ENCODE data around the gene TMC5.

The TMC5 gene

DNA sequence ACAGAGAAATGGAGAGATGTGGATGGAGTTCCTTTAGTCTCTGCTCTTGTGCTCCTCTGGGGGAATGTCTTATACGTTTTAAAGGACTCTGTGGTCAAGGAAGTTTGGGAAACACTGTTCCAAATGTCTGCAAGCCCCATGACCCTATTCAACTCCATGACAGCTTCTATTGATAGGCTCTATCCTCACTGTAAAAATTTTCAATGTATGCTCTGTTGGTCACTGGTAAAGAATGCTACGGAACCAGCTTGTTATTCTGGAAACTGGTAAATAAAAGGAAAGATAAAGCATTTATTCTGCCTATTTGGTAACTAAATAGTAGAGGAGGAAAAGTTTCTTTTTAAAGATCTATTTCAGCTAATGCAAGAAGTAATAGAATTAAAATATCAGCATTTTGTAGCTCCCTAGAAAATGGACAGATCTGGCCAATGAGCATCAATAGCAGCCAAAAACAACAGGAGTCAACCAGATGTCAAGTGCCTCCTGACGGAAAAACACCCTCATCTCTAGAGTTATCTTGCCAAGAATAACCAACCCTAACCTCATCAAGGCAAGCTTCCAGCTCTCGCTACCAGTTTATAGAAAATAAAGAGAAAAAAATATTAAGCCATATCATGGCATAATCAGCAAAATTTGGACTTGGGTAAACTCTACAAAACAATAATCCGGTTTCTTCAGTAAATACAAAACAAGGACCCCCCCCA lies 88.1 kb downstream of the TMC5 start:
- H3K27ac ChIP-seq, result no peak overlapping the region
- TF ChIP-seq ZFX (IDR thresholded peaks at IDR 0.05; ENCODE audit: borderline replicate concordance), result no peak
- TF ChIP-seq, protein P1, sequence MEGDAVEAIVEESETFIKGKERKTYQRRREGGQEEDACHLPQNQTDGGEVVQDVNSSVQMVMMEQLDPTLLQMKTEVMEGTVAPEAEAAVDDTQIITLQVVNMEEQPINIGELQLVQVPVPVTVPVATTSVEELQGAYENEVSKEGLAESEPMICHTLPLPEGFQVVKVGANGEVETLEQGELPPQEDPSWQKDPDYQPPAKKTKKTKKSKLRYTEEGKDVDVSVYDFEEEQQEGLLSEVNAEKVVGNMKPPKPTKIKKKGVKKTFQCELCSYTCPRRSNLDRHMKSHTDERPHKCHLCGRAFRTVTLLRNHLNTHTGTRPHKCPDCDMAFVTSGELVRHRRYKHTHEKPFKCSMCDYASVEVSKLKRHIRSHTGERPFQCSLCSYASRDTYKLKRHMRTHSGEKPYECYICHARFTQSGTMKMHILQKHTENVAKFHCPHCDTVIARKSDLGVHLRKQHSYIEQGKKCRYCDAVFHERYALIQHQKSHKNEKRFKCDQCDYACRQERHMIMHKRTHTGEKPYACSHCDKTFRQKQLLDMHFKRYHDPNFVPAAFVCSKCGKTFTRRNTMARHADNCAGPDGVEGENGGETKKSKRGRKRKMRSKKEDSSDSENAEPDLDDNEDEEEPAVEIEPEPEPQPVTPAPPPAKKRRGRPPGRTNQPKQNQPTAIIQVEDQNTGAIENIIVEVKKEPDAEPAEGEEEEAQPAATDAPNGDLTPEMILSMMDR (IDR thresholded peaks at IDR 0.05), result no peak

DNA sequence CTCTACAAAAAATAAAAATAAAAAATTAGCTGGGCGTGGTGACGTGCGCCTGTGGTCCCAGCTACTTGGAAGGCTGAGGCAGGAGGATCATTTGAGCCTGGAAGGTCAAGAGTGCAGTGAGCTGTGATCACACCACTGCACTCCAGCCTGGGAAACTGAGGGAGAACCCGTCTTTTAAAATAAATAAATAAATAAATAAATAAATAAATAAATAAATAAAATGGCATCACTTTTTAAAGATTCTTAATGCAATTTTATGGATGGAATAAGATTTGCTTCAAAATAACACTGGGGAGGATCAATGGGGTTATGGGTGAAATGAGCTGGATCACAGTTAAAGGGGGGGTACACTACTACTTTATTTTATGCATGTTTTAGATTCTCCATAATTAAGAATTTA lies 89.3 kb downstream of the TMC5 start:
- no peak overlapping the region for H3K27ac ChIP-seq
- TF ChIP-seq ZFX (IDR thresholded peaks at IDR 0.05; ENCODE audit: borderline replicate concordance), result no peak
- TF ChIP-seq, protein P1 (IDR thresholded peaks at IDR 0.05), result no peak

DNA sequence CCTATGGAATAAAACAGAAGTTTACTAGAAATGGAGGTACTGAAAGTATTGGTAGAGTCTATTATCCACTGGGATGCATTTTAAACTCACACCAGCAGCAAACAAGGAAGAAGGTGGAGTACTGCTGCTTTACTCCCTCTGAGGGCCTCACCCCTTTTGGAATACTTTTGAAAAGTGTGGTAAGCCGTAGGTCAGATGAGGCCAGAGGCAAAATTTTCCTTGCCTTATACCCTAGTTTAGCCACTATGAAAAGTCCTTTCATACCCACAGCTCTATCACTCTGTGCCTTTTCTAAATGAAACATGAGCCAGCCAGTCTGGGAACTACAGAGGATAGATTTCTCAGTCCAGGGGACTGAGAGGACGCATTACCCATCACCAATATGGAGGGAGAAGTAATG lies 90.2 kb downstream of the TMC5 start:
- no peak for TF ChIP-seq ZFX (IDR thresholded peaks at IDR 0.05; ENCODE audit: borderline replicate concordance)
- TF ChIP-seq, protein P1 (IDR thresholded peaks at IDR 0.05), result no peak
- no peak overlapping the region for H3K27ac ChIP-seq

DNA sequence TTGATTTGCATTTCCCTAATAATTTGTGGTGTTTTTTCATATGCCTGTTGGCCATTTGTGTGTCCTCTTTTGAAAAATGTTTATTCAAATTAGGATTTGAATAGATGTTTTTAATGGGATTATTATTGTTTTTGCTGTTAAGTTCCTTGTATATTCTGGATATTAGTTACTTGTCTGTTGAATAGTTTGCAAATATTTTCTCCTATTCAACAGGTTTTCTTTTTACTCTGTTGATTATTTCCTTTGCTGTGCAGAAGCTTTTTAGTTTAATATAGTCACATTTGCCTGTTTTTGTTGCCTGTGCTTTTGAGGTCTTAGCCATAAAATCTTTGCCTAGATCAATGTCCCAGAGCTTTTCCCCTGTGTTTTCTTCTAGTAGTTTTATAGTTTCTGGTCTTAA lies 94.6 kb downstream of the TMC5 start:
- TF ChIP-seq, protein P1 (IDR thresholded peaks at IDR 0.05), result no peak
- TF ChIP-seq ZFX (IDR thresholded peaks at IDR 0.05; ENCODE audit: borderline replicate concordance), result no peak
- H3K27ac ChIP-seq, result no peak overlapping the region

DNA sequence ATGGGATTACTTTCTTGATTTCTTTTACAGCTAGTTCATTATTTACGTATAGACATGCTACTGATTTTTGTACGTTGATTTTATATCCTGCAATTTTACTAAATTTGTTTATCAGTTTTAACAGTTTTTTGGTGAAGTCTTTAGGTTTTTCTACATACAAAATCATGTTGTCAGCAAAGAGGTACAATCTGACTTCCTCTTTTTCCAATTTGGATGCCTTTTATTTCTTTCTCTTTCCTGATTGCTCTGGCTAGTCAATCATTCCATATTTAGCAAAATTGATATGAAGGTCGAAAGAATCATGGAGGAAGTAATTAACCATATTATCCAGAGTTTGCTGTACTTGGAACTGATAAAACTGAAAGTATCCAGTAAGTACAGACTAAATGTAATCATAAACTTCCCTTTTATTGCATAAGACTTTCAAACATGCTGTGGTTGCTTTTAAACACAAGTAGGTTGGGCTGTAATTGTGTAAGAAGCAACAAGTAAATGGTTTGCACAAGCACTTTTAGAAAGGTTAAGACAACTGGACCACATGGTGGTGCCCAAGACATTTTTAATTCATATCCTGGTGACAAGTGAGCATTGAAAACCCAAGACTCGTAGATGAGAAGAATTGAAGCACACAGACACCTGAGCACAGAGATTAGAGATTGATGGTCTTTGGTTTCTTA lies 95.8 kb downstream of the TMC5 start:
- H3K27ac ChIP-seq, result no peak overlapping the region
- no peak for TF ChIP-seq ZFX (IDR thresholded peaks at IDR 0.05; ENCODE audit: borderline replicate concordance)
- TF ChIP-seq, protein P1 (IDR thresholded peaks at IDR 0.05), result no peak

DNA sequence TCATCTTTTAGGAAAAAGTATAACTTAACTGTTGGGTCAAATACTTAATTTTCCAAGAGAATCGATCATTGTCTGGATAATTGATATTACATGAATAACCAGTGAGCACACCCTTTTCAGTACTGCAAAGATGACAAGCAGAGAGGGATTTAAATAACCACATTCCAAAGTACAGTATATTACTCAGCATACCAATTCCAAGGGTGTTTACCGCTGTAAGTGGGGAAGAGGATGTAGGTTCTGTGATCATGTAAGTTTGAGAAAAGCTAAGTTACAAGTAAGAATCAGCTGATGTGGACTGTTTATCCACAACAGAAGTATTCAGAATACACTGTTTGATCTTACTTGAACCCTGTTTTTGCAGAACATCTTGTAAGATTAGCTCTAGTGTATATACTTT lies 98.1 kb downstream of the TMC5 start:
- no peak overlapping the region for H3K27ac ChIP-seq
- no peak for TF ChIP-seq ZFX (IDR thresholded peaks at IDR 0.05; ENCODE audit: borderline replicate concordance)
- TF ChIP-seq, protein P1 (IDR thresholded peaks at IDR 0.05), result no peak

DNA sequence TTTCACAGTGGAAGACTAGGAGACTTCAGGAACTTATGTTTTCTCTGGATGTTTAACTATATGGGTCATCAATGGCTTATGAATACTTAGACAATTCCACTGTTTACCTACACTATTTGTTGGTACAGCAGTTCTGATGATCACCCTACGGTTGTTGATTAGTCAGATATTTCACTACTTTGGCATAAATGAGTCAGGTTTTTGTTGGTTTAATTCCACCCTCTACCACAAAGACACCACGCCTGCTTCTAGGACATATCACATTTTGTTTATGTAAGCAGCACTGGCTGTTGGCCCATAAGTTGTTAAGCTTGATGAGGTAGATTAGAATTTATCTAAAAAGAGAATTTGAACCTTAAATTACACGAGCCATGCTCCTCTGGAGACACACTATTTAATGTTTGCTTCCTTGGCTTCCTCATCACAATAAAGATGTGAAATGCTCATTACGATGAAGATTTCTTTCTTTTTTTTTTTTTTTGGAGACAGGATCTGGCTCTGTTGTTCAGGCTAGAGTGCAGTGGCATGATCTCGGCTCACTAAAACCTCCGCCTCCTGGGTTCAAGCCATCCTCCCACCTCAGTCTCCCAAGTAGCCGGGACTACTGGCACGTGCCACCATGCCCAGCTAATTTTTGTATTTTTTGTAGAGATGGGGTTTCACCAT lies 99.9 kb downstream of the TMC5 start:
- TF ChIP-seq, protein P1 (IDR thresholded peaks at IDR 0.05), result no peak
- no peak for TF ChIP-seq ZFX (IDR thresholded peaks at IDR 0.05; ENCODE audit: borderline replicate concordance)
- no peak overlapping the region for H3K27ac ChIP-seq

Measured in 22Rv1 (cell line).